Dedifferentiated amniotic fluid mesenchymal stem cell (primary cell): ENCODE measurements around the gene EPHB4.
A peak's percentile ranks its signal among the peaks of the same experiment; 100 is the strongest.
"Not testable (repeated sequence)": the region's sequence is repeated elsewhere in the genome, so short reads cannot be mapped to it uniquely, and the experiment has no call there.

Experiments used
- DNase-seq: peaks from one replicate; pipeline ENCODE4 v3.0.0-alpha.2; 2016; ENCODE audit errors: extremely low spot score

Gene EPHB4

GRCh38 chr7:100791881-100792666, 35.2 kb downstream of the EPHB4 start:
- DNase-seq, result no peak

- DNase-seq, result no peak
Measured at GRCh38 chr7:100789055-100789454, 38.3 kb downstream of the EPHB4 start.

GRCh38 chr7:100786323-100786722, 41.0 kb downstream of the EPHB4 start:
- no peak for DNase-seq

DNA sequence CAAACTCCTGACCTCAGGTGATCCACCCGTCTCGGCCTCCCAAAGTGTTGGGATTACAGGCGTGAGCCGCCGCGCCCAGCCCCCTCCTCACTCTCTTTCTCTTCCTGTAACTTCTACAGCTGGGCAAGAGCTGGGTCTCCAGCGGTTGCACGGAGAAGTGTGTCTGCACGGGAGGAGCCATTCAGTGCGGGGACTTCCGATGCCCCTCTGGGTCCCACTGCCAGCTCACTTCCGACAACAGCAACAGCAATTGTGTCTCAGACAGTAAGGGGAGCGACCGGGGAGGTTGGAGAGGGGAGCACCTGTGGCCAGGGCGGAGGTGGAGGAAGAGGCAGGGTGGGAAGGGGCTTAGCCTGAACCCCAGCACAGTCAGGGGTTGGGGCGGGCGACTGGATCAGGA, 41.4 kb downstream of the EPHB4 start:
- no peak for DNase-seq

DNA sequence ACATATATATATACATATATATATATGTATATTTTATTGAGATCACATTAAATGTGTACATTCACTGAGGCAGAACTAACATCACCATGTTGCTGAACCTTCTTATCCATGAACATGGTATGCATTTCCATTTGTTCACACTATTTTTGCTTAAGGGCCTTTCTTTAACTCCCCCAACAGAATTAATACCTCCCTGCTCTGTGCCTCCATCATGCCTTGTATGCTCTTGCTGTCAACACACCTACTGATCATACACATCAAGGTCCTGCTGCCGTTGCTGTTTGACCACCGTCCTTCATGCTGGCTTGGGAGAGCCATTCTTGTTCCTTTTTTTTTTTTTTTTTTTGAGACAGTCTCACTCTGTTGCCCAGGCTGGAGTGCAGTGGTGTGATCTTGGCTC, 43.5 kb downstream of the EPHB4 start:
- no peak for DNase-seq

- no peak for DNase-seq
Measured at GRCh38 chr7:100781255-100781654, 46.1 kb downstream of the EPHB4 start.

DNA sequence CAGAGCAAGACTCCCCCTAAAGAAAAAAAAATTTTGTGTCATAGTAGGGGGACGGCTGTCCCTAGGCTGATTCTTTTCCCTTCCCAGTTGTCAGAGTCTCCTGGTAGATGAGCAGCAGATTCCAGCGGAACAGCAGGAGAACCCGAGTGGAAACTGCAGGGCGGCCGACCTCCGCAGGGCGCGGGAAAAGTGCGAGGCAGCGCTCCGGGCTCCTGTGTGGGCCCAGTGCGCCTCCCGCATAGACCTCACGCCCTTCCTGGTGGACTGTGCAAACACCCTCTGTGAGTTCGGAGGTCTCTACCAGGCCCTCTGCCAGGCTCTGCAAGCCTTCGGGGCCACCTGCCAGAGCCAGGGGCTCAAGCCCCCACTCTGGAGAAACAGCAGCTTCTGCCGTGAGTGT, 48.0 kb downstream of the EPHB4 start:
- no peak for DNase-seq

DNA sequence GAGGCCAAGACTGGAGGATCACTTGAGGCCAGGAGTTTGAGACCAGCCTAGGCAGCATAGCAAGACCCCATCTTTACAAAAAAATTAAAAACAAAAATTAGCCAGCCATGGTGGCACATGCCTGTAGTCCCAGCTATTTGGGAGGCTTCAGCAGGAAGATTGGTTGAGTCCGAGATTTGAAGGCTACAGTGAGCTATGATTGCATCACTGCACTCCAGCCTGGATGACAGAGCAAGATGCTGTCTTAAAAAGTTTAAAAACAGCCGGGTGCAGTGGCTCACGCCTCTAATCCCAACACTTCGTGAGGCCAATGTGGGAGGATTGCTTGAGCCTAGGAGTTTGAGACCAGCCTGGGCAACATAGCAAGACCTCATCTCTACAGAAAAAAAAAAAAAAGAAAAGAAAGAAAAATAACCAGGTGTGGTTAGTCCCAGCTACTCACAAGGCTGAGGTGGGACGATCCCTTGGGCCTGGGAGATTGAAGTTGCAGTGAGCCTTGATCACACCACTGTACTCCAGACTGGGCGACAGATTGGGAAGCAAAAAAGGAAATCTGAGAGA, 49.2 kb downstream of the EPHB4 start:
- no peak for DNase-seq

DNA sequence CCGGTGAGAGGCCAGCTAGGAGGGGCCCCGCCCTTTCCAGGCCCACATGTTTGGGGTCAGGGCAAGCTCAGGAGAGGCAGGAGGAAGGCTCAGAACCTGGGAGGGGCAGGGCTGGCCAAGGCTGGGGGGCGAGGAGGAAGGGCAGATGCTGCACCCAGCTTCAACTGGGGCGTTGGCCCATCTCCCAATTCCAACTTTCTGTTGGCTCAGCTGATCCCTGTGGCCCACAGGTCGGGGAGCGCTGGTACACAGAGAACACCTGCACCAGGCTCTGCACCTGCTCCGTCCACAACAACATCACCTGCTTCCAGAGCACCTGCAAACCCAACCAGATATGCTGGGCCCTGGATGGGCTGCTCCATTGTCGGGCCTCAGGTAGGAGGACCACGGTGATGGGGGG, 53.8 kb downstream of the EPHB4 start:
- DNase-seq, result no peak

- DNase-seq, result no peak
Measured at GRCh38 chr7:100768784-100769183, 58.5 kb downstream of the EPHB4 start.

GRCh38 chr7:100765250-100765649, 62.1 kb downstream of the EPHB4 start:
- no peak for DNase-seq

DNA sequence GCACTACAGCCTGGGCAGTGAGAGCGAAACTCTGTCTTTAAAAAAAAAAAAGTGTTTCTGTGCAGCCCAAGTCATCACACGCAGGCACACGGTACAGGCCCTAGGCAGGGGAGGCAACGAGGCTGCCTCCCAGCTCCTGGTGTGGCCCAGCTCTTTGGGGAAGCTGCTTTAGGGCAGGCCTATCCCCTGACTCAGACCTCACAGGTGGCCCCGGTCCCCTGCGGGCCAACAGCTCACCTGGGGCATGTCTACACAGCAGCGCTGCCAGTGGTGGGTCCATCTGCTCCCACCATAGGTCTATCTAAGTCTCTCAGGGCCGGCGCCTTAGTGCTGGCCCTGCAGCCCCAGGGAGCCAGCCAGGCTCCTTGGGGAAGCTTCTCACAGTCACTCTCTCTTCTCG, 62.5 kb downstream of the EPHB4 start:
- DNase-seq, result no peak

GRCh38 chr7:100763556-100764140, 63.7 kb downstream of the EPHB4 start:
- no peak for DNase-seq

- DNase-seq, result not testable (repeated sequence)
Measured at GRCh38 chr7:100762841-100763240, 64.5 kb downstream of the EPHB4 start.

DNA sequence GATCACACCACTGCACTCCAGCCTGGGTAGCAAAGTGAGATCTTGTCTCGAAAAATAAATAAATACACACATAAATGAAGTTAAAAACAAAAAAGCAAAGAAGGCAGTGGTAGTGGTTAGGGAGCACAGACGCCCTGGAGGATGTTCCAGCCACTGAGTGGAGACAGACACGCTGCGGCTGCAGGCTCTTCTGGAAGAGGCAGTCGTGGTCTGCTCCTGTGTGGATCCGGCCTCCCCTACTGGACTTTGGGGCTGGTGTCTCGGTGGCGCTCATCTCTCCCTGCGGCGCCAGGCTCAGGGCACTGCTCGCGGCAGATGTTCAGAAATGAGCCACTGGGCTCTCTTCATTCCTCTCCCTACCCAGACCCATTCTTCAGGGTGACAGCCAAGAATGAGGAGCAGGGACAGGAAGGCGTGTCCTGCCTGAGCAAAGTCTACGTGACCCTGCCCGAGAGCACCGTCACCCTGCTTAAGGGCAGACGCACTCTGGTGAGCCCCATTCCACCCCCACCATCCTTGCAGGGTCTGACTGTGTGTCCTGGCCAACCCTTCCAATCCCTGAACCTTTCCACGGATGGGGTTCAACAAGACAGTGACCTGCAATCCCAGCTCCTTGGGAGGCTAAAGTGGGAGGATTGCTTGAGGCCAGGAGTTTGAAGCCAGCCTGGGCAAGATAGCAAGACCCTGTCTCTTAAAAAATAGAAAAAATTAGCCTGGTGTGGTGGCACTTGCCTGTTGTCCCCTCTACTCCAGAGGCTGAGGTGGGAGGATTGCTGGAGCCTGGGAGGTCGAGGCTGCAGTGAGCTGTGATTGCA, 67.8 kb downstream of the EPHB4 start:
- DNase-seq, result no peak

DNA sequence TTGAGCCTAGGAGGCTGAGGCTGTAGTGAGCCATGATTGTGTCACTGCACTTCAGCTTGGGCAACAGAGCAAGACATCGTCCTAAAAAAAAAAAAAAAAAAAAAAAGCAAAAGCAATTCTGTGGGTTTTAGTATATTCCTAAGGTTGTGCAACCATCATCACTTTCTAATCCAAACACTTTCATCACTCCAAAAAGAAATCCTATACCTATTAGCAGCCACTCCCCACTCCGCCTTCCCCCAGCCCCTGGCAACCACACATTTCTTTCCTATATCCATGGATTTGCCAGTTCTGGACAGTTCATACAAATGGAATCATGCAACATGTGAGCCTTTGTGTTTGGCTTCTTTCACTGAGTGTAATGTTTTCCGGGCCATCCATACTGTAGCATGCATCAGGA, 73.6 kb downstream of the EPHB4 start:
- DNase-seq, result peak; percentile 16

GRCh38 chr7:100752994-100753393, 74.3 kb downstream of the EPHB4 start:
- DNase-seq, result no peak
